SK-N-SH (cell line): Measurements from ENCODE around the gene CNTN2. TPM values are rescaled to one million over a fixed set of nuclear protein-coding genes. Genes with fewer than 3 reads are reported as not detected.

Experiments used
- CTCF ChIA-PET: fragments of 300-600, 350-600 bp; formaldehyde crosslinking; extraction: SDS; loops from one replicate; lab custom pipeline; 2021; lab: Yijun Ruan, JAX
- POLR2A ChIA-PET: fragments of 350-600 bp; sonication (Branson Sonifier 250); formaldehyde crosslinking; extraction: SDS; loops from one replicate; lab custom pipeline; 2020; ENCODE audit warnings: antibody characterized with exemption, inconsistent platforms; lab: Yijun Ruan, JAX
- DNase-seq: peaks from one replicate; pipeline ENCODE4 v3.0.0; 2012
- H2AFZ ChIP-seq: fragments of 200-600 bp; sonication (generic); 2 replicates; pipeline ENCODE4 v1.8.1; 2016; ENCODE audit warnings: antibody characterized with exemption, mild to moderate bottlenecking, low read depth
- H3F3A ChIP-seq: fragments of 200-600 bp; sonication (generic); replicated peaks from 2 replicates; pipeline ENCODE3; 2016; ENCODE audit warnings: antibody characterized with exemption, mild to moderate bottlenecking; ENCODE audit not compliant: insufficient read depth
- H3K27ac ChIP-seq, 2 experiments: fragments of 200-500 bp in 1 of 2; fragments of 200-600 bp in 1 of 2; sonication (Bioruptor generic) in 1 of 2; sonication (generic), shearing (Covaris generic) in 1 of 2; 2 replicates each; pipeline versions ENCODE4 v1.5.1 to v1.6.1; 2014 to 2016; ENCODE audit warnings: low read depth in 2 of 2, inconsistent platforms in 1 of 2, low read length in 1 of 2, mild to moderate bottlenecking in 1 of 2, mixed read lengths in 1 of 2
- H3K27me3 ChIP-seq: fragments of 200-600 bp; sonication (generic), shearing (Covaris generic); 2 replicates; pipeline ENCODE4 v1.6.1; 2016; ENCODE audit warnings: mixed run types; ENCODE audit not compliant: insufficient read depth
- H3K36me3 ChIP-seq, 2 experiments: fragments of 200-500 bp in 1 of 2; fragments of 200-600 bp in 1 of 2; sonication (Bioruptor generic) in 1 of 2; sonication (generic) in 1 of 2; replicated peaks in 1 of 2; 2 replicates each; pipeline versions ENCODE3 to v1.5.1; 2014 to 2016; ENCODE audit warnings: low read length in 1 of 2, mild to moderate bottlenecking in 1 of 2; ENCODE audit not compliant: insufficient read depth in 2 of 2, control insufficient read depth in 1 of 2
- H3K4me1 ChIP-seq, 2 experiments: fragments of 200-500 bp in 1 of 2; fragments of 200-600 bp in 1 of 2; sonication (Bioruptor generic) in 1 of 2; sonication (generic), shearing (Covaris generic) in 1 of 2; 2 replicates each; pipeline versions ENCODE4 v1.5.1 to v1.6.1; 2014 to 2016; ENCODE audit warnings: low read depth in 1 of 2, low read length in 1 of 2, mixed run types in 1 of 2; ENCODE audit not compliant: insufficient read depth in 2 of 2, control insufficient read depth in 1 of 2
- H3K4me2 ChIP-seq: fragments of 200-600 bp; sonication (generic), shearing (Covaris generic); 2 replicates; pipeline ENCODE4 v1.6.1; 2017; ENCODE audit warnings: mixed run types
- H3K4me3 ChIP-seq, 2 experiments: fragments of 200-500 bp in 1 of 2; fragments of 200-600 bp in 1 of 2; sonication (Bioruptor generic) in 1 of 2; sonication (generic), shearing (Covaris generic) in 1 of 2; 2 replicates each; pipeline versions ENCODE4 v1.5.1 to v1.8.1; 2014 to 2016; ENCODE audit warnings: low read depth in 2 of 2, inconsistent platforms in 1 of 2, low read length in 1 of 2, mild to moderate bottlenecking in 1 of 2, mixed read lengths in 1 of 2, moderate library complexity in 1 of 2
- H3K79me2 ChIP-seq: fragments of 200-600 bp; sonication (generic); 2 replicates; pipeline ENCODE4 v1.8.1; 2017; ENCODE audit warnings: mild to moderate bottlenecking; ENCODE audit not compliant: insufficient read depth
- H3K9ac ChIP-seq: fragments of 200-600 bp; sonication (generic); 2 replicates; pipeline ENCODE4 v1.6.1; 2017; ENCODE audit warnings: mixed run types
- H3K9me2 ChIP-seq: fragments of 200-600 bp; sonication (generic); 2 replicates; pipeline ENCODE4 v1.6.1; 2017; ENCODE audit warnings: mixed run types
- H3K9me3 ChIP-seq: fragments of 200-600 bp; sonication (generic); 2 replicates; pipeline ENCODE4 v1.6.1; 2017; ENCODE audit warnings: mixed run types, mild to moderate bottlenecking, moderate library complexity
- H4K20me1 ChIP-seq: fragments of 200-600 bp; sonication (generic); 2 replicates; pipeline ENCODE4 v1.6.1; 2017; ENCODE audit warnings: mild to moderate bottlenecking, mixed run types; ENCODE audit not compliant: insufficient read depth
- GABPA ChIP-seq: IDR thresholded peaks from 2 replicates; pipeline ENCODE4 v1.4.0; 2012; ENCODE audit warnings: low read depth, mild to moderate bottlenecking
- GATA2 ChIP-seq: sonication (generic); formaldehyde crosslinking; IDR thresholded peaks from 2 replicates; pipeline ENCODE4 v1.5.0; 2020; ENCODE audit warnings: mild to moderate bottlenecking, missing genetic modification reagents
- PBX3 ChIP-seq: IDR thresholded peaks from 2 replicates; pipeline ENCODE4; 2012
- REST ChIP-seq: IDR thresholded peaks from 2 replicates; pipeline ENCODE4 v1.6.1; 2012; ENCODE audit warnings: mild to moderate bottlenecking, low read depth, low read length, moderate library complexity
- SMC3 ChIP-seq: IDR thresholded peaks from 2 replicates; pipeline ENCODE4 v1.6.1; 2012; ENCODE audit warnings: low read depth, low read length, improper control_type of control experiment
- TCF12 ChIP-seq: IDR thresholded peaks from 2 replicates; pipeline ENCODE4 v1.4.0; 2012
- TEAD4 ChIP-seq: IDR thresholded peaks from 2 replicates; pipeline ENCODE4 v1.4.0; 2012; ENCODE audit warnings: mild to moderate bottlenecking, borderline replicate concordance; ENCODE audit not compliant: insufficient read depth
- USF1 ChIP-seq: IDR thresholded peaks from 2 replicates; pipeline ENCODE4 v1.4.0; 2012; ENCODE audit warnings: low read depth, borderline replicate concordance
- ZBTB33 ChIP-seq: IDR thresholded peaks from 2 replicates; pipeline ENCODE4 v1.4.0; 2012; ENCODE audit warnings: low read depth, borderline replicate concordance
- WGBS: methylation state at CpG from one replicate; pipeline ENCODE4 v1.1.6; 2017; ENCODE audit warnings: low lambda C conversion rate; 5-methylcytosine and 5-hydroxymethylcytosine counted together
- polyA plus RNA-seq, 3 experiments: library from polyadenylated mRNA; depleted of rRNA; stranded (reverse); fragments of >200 nt; gene quantifications; 2 replicates each; pipeline ENCODE4 v1.2.3, GENCODE V29; 2012

Gene CNTN2
- polyA plus RNA-seq, 1 of the 3 experiments (the other 2 are of a cell fraction), result 0.02 TPM

GRCh38 chr1:205037539-205037938, 5.5 kb upstream of the CNTN2 start (continued):
- TF ChIP-seq ZBTB33 (no peak), USF1 (no peak), SMC3 (no peak)
- TF ChIP-seq, all 33 proteins: peak for 0

GRCh38 chr1:205038132-205038786, 4.8 kb upstream of the CNTN2 start:
- CTCF ChIA-PET, result interaction anchor here (1.4 to 10.4 kb wide), 3 partner anchors 20 to 49 kb away, joined by 3 to 92 read pairs (median 10); no protein-coding TSS in a partner anchor
- no peak for TF ChIP-seq REST
- TF ChIP-seq TEAD4, result no peak
- no peak for TF ChIP-seq GATA2
- no peak for TF ChIP-seq GABPA
- no peak for TF ChIP-seq PBX3
- no peak for TF ChIP-seq TCF12
- TF ChIP-seq ZBTB33, result no peak

More at GRCh38 chr1:205038132-205038786, 4.8 kb upstream of the CNTN2 start:
- H3K27me3 ChIP-seq, result peaks cover 27% of the 10 kb centered on the region
- H3K79me2 ChIP-seq, result no peaks in the 10 kb centered on the region
- no peak for DNase-seq
- H3K4me1 ChIP-seq, result peaks cover 0 to 6% of the 10 kb centered on the region in 2 experiments; a peak in 1 of 4 replicates
- no peak overlapping the region for H3K4me3 ChIP-seq
- no peak overlapping the region for H3K9ac ChIP-seq
- H4K20me1 ChIP-seq, result no peaks in the 10 kb centered on the region
- POLR2A ChIA-PET, result no interaction called here
- H3K27ac ChIP-seq, result no peak overlapping the region
- no peaks in the 10 kb centered on the region for H3K9me3 ChIP-seq
- no peak overlapping the region for H2AFZ ChIP-seq
- H3K9me2 ChIP-seq, result no peaks in the 10 kb centered on the region
- WGBS, result 46% methylated on average over 6 of the region's 6 CpGs
- no peaks in the 10 kb centered on the region for H3K36me3 ChIP-seq
- H3F3A ChIP-seq, result no peaks in the 10 kb centered on the region
- H3K4me2 ChIP-seq, result no peak overlapping the region
